Gastroesophageal sphincter (tissue), 3 donors: Measurements from ENCODE around the gene OS9.

Source experiments
- CTCF ChIP-seq, 4 experiments: fragments of 200-600 bp in 2 of 4; fragments of 450-650 bp in 2 of 4; sonication (generic) in 1 of 4; IDR thresholded peaks; one replicate each; pipeline ENCODE4 v1.5.1; 2017 to 2019; ENCODE audit warnings: antibody characterized with exemption in 4 of 4, mild to moderate bottlenecking in 2 of 4, moderate library complexity in 2 of 4
- POLR2A ChIP-seq, 2 donors: fragments of 450-650 bp; IDR thresholded peaks; one replicate each; pipeline ENCODE4 v1.6.1; 2017; ENCODE audit warnings: antibody characterized with exemption in 2 of 2, mild to moderate bottlenecking in 2 of 2, moderate library complexity in 1 of 2

- TF ChIP-seq CTCF (IDR thresholded peaks at IDR 0.05) (no peak), POLR2A (IDR thresholded peaks at IDR 0.05) (no peak)
Measured at GRCh38 chr12:57743769-57744168, 49.8 kb downstream of the OS9 start.
